Endothelial cell of umbilical vein (primary cell): Measurements from ENCODE around the gene DBT. TPM values are rescaled to one million over a fixed set of nuclear protein-coding genes. Genes with fewer than 3 reads are reported as not detected.

Source experiments
- BruUV-seq: library from RNA; stranded (reverse); fragments of 400-500 nt; replicated peaks from 2 replicates; lab custom pipeline; 2021; lab: Mats Ljungman, UMichigan
- CTCF ChIA-PET: fragments of 300-600, 350-600 bp; sonication (Branson Sonifier 250); formaldehyde crosslinking; loops from one replicate; lab custom pipeline; 2021; ENCODE audit warnings: antibody characterized with exemption, inconsistent platforms; lab: Charles Lee
- POLR2A ChIA-PET: fragments of 300-600, 350-600 bp; sonication (Branson Sonifier 250); formaldehyde crosslinking; loops from one replicate; lab custom pipeline; 2021; ENCODE audit warnings: antibody characterized with exemption, inconsistent platforms; lab: Charles Lee
- DNase-seq: peaks from one replicate; pipeline ENCODE4 v3.0.0-alpha.2; 2011; ENCODE audit warnings: low read depth, low spot score
- FAIRE-seq: peaks from 2 replicates; lab custom pipeline; 2011; peaks lifted over from hg19 to GRCh38; lab: Jason Lieb, UNC
- H2AFZ ChIP-seq: 2 replicates; pipeline ENCODE4 v1.6.0; 2012; ENCODE audit warnings: low read depth, low read length, control low read depth, inconsistent platforms
- H3K27ac ChIP-seq: 2 replicates; pipeline ENCODE4 v1.5.1; 2011; ENCODE audit warnings: low read depth, mild to moderate bottlenecking, control low read depth, low read length, moderate library complexity; ENCODE audit not compliant: insufficient read depth
- H3K27me3 ChIP-seq, 2 experiments: 2 replicates each; pipeline versions ENCODE4 v1.6.0 to v1.6.1; 2011; ENCODE audit warnings: low read length in 2 of 2, mixed read lengths in 1 of 2; ENCODE audit not compliant: control insufficient read depth in 2 of 2, insufficient read depth in 2 of 2
- H3K36me3 ChIP-seq, 2 experiments: 2 replicates in 1 of 2; 3 replicates in 1 of 2; pipeline ENCODE4 v1.5.1; 2011; ENCODE audit warnings: low read length in 2 of 2, mild to moderate bottlenecking in 1 of 2, moderate library complexity in 1 of 2; ENCODE audit not compliant: control insufficient read depth in 2 of 2, insufficient read depth in 2 of 2; ENCODE audit errors: extremely low read depth in 1 of 2
- H3K4me1 ChIP-seq: 3 replicates; pipeline ENCODE4 v1.5.1; 2011; ENCODE audit warnings: mild to moderate bottlenecking, low read length; ENCODE audit not compliant: control insufficient read depth, insufficient read depth; ENCODE audit errors: extremely low read depth
- H3K4me2 ChIP-seq: 2 replicates; pipeline ENCODE4 v1.6.1; 2011; ENCODE audit warnings: low read length, control low read depth, mixed read lengths; ENCODE audit not compliant: insufficient read depth
- H3K4me3 ChIP-seq, 3 experiments: fragments of 200-600 bp in 1 of 3; sonication (generic), shearing (Covaris generic) in 1 of 3; replicated peaks in 1 of 3; 2 replicates each; pipeline ENCODE4 v1.5.1; 2011 to 2016; ENCODE audit warnings: control low read depth in 3 of 3, low read length in 3 of 3, mild to moderate bottlenecking in 2 of 3, inconsistent platforms in 1 of 3, low read depth in 1 of 3, moderate library complexity in 1 of 3; ENCODE audit not compliant: insufficient read depth in 1 of 3
- H3K79me2 ChIP-seq: 2 replicates; pipeline ENCODE4 v1.6.0; 2012; ENCODE audit warnings: low read length, inconsistent platforms; ENCODE audit not compliant: control insufficient read depth, insufficient read depth
- H3K9ac ChIP-seq: replicated peaks from 2 replicates; pipeline ENCODE3; 2011; ENCODE audit warnings: low read length, control low read depth; ENCODE audit not compliant: insufficient read depth; ENCODE audit errors: extremely low read depth
- H3K9me1 ChIP-seq: replicated peaks from 3 replicates; pipeline ENCODE4 v1.6.0; 2011; ENCODE audit warnings: mild to moderate bottlenecking, low read length; ENCODE audit not compliant: control insufficient read depth, insufficient read depth; ENCODE audit errors: extremely low read depth
- H3K9me3 ChIP-seq: replicated peaks from 2 replicates; pipeline ENCODE4 v1.5.1; 2012; ENCODE audit warnings: low read length, inconsistent platforms; ENCODE audit not compliant: control insufficient read depth, insufficient read depth
- H4K20me1 ChIP-seq: replicated peaks from 2 replicates; pipeline ENCODE3; 2011; ENCODE audit warnings: mild to moderate bottlenecking, low read length; ENCODE audit not compliant: control insufficient read depth, insufficient read depth; ENCODE audit errors: extremely low read depth
- CTCF ChIP-seq, 2 donors: IDR thresholded peaks; 1 replicate in 1 of 2; 2 replicates in 1 of 2; pipeline ENCODE4 v1.5.1; 2011; ENCODE audit warnings: low read length in 2 of 2, mild to moderate bottlenecking in 2 of 2, moderate library complexity in 2 of 2, control low read depth in 1 of 2, inconsistent platforms in 1 of 2, low read depth in 1 of 2; ENCODE audit not compliant: insufficient read depth in 1 of 2; ENCODE audit errors: extremely low read depth in 1 of 2
- EZH2 ChIP-seq: IDR thresholded peaks from 2 replicates; pipeline ENCODE4 v1.6.1; 2012; ENCODE audit warnings: borderline replicate concordance, low read depth, mild to moderate bottlenecking, moderate library complexity, low read length, inconsistent platforms; ENCODE audit not compliant: severe bottlenecking
- FOS ChIP-seq: IDR thresholded peaks from 2 replicates; pipeline ENCODE4 v1.6.1; 2011; ENCODE audit warnings: mild to moderate bottlenecking, low read length, moderate library complexity, borderline replicate concordance; ENCODE audit not compliant: insufficient read depth
- GATA2 ChIP-seq: IDR thresholded peaks from 2 replicates; pipeline ENCODE4 v1.7.0; 2011; ENCODE audit warnings: low read depth, mild to moderate bottlenecking, moderate library complexity, mixed read lengths, low read length; ENCODE audit not compliant: insufficient read length, insufficient read depth
- JUN ChIP-seq: IDR thresholded peaks from 2 replicates; pipeline ENCODE4 v1.6.1; 2011; ENCODE audit warnings: borderline replicate concordance, low read depth; ENCODE audit not compliant: insufficient read length, insufficient read depth
- MAX ChIP-seq: IDR thresholded peaks from 2 replicates; pipeline ENCODE4 v1.6.1; 2011; ENCODE audit not compliant: insufficient read depth, insufficient read length
- MYC ChIP-seq: IDR thresholded peaks from one replicate; pipeline ENCODE4 v1.6.1; 2011; ENCODE audit warnings: mild to moderate bottlenecking, low read depth, low read length
- POLR2A ChIP-seq: IDR thresholded peaks from 2 replicates; pipeline ENCODE4 v1.6.1; 2012; ENCODE audit warnings: low read depth, mild to moderate bottlenecking, control low read depth, low read length
- POLR2AphosphoS5 ChIP-seq: IDR thresholded peaks from 2 replicates; pipeline ENCODE4 v1.6.1; 2012; ENCODE audit warnings: low read depth, mild to moderate bottlenecking, control low read depth, low read length, moderate library complexity; ENCODE audit not compliant: insufficient read depth
- dilution Hi-C: fragments of 300-500 bp; cut with MboI; formaldehyde crosslinking; loops from one replicate; pipeline ENCODE4 v1.15.0; 2019; ENCODE audit warnings: low sequenced_read_pairs; ENCODE audit not compliant: extremely low pct_ligation_motif_present
- intact Hi-C: fragments of 100-400 bp; cut with micrococcal nuclease; formaldehyde crosslinking; loops from one replicate; pipeline ENCODE4 v1.10.0; 2022
- polyA plus RNA-seq, 4 experiments: library from polyadenylated mRNA; depleted of rRNA in 3 of 4; stranded (reverse) in 3 of 4; unstranded in 1 of 4; fragments of >200 nt; gene quantifications; 2 replicates each; pipeline versions ENCODE4 v1.2.1 to v1.2.3, GENCODE V29; 2011 to 2012; ENCODE audit warnings: missing spikeins in 1 of 4
- total RNA-seq: library from RNA; stranded (reverse); gene quantifications from 2 replicates; pipeline ENCODE4 v1.2.3, GENCODE V29; 2021

The DBT gene
- total and polyA plus RNA-seq, 2 donors (not counting 3 experiments of a cell fraction or from before 2014, with no cell fraction given), result 1.6 to 7.9 TPM

GRCh38 chr1:100231721-100232120 is 17.9 kb downstream of the DBT start:
- TF ChIP-seq POLR2A (no peak), CTCF (IDR thresholded peaks at IDR 0.05; ENCODE audit: extremely low read depth in 1 of 2, insufficient read depth in 1 of 2, low read depth in 1 of 2, low read length in 2 of 2) (no peak), JUN (no peak), GATA2 (no peak), POLR2AphosphoS5 (no peak), MAX (no peak), EZH2 (no peak), MYC (no peak), FOS (no peak)
- no peak overlapping the region for H3K4me2 ChIP-seq
- no peaks in the 10 kb centered on the region for H3K9me1 ChIP-seq
- H4K20me1 ChIP-seq, result no peaks in the 10 kb centered on the region
- no peak for FAIRE-seq
- no peaks in the 10 kb centered on the region for H3K79me2 ChIP-seq
- CTCF ChIA-PET, result no interaction called here
- H3K27me3 ChIP-seq, result no peaks in the 10 kb centered on the region
- dilution Hi-C loops, result no loop called here
- DNase-seq, result no peak
- no peaks in the 10 kb centered on the region for H3K4me1 ChIP-seq
- peaks cover 2 to 3% of the 10 kb centered on the region in 2 experiments for H3K36me3 ChIP-seq
- BruUV-seq, result no TSS peak
- POLR2A ChIA-PET, result no interaction called here
- no peak overlapping the region for H3K9ac ChIP-seq
- H2AFZ ChIP-seq, result no peak overlapping the region
- intact Hi-C loops, result no loop called here
- no peak overlapping the region for H3K27ac ChIP-seq
- no peaks in the 10 kb centered on the region for H3K9me3 ChIP-seq
- no peak overlapping the region for H3K4me3 ChIP-seq
